Occipital lobe (tissue), 2 donors: ENCODE data around the gene IGFL3. TPM values are rescaled to one million over a fixed set of nuclear protein-coding genes. Genes with fewer than 3 reads are reported as not detected.
"Not testable (repeated sequence)": the region's sequence is repeated elsewhere in the genome, so short reads cannot be mapped to it uniquely, and the experiment has no call there.

Experiments used
- DNase-seq: peaks from one replicate; lab custom pipeline; 2025; lab: John Stamatoyannopoulos, UW
- total RNA-seq: library from RNA; depleted of rRNA; stranded (reverse); fragments of >200 nt; gene quantifications from one replicate; pipeline ENCODE4 v1.2.3, GENCODE V29; 2014

Gene IGFL3
- total RNA-seq, 1 donor from 2014 or later, result not detected

DNA sequence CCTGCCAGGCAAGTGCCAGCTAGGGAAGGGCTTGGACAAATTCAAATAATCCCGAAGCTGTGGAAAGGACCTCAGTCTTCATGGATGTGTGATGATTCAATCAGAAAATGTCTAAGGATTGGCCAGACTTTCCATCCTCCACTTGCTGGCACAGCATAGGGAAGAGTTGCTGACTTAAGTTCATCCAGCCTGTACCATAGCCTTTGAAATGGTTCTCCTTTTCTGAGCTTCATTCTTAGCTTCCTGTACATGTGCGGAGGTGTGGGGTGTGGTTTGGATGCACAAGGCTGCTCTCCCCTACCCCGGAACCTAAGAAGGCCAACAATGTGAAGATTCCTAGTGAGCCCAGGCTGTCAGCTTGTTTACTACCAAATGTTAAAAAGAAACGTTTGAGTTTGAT is 959 bp upstream of the IGFL3 start:
- no peak for DNase-seq

DNA sequence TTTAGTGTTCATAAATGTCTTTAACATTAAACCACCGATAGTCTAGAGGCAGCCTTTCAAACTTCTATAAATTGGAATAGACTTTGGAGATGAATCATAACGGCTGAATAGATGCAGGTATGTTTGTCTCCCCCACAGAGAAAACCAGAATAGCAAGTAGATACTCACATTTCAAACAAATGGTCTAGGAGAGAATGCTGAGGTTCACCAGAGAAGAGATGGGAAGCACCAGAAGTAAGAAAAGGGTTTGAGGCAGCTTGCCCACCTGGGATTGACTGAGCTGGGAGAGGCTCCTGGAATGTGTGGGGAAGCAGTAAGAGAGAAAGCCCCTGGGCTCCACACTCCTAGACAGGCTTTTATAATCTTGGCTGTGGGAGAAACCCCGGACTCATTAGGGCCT is 6.4 kb downstream of the IGFL3 start:
- no peak for DNase-seq

DNA sequence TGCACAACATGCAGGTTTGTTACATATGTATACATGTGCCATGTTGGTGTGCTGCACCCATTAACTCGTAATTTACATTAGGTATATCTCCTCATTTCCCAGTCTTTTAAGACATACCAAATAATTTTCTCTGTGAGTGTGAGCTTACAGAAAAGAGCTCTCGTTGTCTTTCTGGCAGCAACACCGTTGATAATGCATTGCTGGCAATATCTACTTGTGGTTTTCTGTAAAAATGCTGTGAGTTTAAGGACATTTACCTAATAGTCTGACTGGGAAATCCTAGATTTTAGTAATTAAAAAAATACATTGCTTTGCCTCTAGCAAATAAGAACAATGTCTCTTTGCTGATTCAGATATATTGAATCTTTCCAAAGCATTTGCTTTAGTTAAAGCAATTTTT is 8.4 kb downstream of the IGFL3 start:
- DNase-seq, result no peak

DNA sequence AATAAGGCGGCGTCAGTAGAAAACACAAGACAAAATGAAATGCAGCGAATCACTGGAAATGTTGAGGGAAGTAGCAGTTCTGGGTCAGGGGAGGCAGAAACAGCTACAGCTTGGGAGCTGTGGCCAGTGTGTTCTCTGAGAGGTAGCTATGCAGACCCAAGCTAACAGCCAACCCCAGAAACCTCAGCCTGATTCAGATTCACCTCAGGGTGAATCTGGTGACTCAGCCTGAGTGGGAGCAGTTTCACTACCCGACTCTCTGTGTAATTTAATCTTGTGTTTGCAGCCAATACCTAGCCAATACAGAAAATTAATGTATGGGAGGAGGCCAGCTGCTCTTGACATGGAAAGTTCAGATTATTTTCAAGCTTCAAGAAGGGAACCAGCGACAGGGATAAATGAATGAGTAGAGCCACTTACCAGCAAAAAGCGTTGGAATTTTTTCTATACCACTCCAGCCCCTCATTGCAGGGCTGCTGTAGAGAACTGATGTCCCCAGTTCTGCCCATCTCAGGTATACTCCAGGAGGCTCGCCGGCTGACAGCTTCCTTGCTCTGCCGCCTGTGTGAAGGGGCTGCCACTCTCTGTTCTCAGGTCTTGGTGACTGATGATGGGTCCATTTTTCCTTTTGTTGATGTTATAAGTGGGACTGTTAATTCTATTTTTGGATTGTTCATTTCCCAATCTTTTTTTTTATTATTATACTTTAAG is 8.9 kb downstream of the IGFL3 start:
- DNase-seq, result no peak

DNA sequence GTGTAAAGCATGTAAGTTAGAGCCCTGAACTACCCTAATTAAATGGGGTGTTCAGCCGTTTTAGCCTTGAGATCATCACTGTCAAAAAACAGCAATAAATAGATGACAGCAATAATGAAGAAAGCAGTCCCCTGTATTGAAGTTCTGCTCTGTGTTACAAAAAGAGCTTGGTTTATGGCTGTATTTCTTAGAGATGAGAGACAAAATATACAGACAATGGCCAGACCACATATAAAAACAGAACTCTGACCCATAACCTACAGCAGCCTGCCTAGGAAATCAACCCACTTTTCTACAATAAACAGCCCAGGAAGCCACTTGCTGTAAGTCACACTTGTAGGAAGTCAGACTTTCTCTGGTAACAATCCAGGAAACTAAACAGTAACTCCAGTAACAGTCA is 10.8 kb downstream of the IGFL3 start:
- DNase-seq, result no peak

DNA sequence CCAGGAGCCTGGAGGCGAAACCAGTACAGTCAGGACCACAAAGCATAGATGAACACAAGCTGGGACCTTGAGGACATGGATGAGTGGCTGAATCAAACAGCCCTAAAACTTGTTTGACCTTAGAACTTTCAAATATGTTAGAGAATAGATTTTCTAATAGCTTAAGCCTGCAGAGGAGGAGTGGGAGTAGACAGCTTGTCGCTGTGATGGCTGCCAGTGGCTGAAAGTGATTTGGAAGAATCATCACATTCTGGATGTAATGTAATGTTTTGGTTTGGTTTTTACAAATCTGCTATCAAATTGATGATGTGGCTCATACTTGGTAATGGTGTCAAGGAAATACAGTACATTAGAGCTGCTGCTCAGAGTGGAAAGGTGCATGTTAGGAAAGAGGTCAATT is 12.0 kb downstream of the IGFL3 start:
- no peak for DNase-seq

DNA sequence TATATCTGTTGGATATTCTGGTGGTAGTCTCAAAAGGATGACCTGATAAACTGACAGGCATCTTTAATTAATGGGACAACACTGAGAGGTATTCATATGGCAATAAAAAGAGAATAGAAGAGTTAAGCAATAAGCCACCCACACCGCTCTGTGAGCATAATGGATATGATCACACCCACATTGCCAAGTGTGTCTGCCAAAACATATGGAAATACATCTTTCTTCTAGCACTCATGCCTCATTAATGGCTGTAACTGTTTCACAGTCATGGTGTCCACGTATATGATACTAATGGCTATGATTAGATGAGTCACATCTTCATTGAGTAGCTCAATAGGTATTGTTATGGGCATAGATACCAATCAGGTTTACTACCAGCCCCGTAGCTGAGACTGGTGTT is 13.1 kb downstream of the IGFL3 start:
- DNase-seq, result no peak

DNA sequence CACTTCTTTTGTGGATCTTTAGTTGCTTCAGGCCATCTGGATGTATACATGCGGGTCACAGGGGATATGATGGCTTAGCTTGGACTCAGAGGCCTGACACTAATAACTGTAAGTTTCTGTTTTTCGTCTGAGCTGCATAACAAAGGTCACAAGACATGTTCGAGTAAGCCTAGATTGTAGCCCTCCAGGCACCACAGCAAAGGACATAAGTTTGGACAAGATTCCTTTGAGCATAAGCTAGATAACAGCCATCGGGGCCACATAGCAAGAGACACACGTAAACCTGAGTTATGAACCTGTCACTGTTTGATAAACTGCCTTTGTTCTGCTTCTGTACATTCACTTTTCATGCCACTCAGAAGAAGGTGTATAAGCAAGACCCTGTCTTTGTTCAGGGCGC is 14.6 kb downstream of the IGFL3 start:
- no peak for DNase-seq

DNA sequence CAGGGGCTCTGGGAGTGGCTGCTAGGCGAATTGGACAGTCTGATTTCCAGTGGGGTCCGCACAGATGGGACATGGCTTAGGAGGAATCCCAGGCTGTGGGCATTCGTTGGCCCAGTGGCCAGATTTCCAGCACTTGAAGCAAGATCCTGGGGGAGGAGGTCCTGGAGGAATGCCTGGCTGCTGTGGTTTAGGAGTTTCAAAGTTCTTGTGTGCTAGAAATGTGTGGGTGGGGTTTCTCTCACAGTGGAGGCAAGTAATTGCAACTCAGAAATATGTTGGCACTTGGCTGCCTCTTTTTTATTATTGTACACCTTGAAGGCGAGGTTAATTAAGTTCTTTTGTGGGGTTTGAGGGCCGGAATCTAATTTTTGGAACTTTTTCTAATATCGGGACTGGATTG is 17.1 kb downstream of the IGFL3 start:
- no peak for DNase-seq

DNA sequence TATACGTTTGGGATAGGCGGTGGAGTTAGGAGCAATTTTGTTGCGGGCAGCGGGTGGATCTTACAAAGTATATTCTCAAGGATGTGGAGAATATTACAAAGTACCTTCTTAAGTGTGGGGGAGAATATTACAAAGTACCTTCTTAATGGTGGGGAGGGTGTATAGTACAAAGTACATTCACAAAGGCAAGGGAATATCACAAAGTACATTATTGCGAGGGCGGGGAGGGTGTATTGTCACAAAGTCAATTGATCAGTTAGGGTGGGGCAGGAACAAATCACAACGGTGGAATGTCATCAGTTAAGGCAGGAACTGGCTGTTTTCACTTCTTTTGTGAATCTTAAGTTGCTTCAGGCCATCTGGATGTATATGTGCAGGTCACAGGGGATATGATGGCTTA is 22.2 kb downstream of the IGFL3 start:
- not testable (repeated sequence) for DNase-seq

DNA sequence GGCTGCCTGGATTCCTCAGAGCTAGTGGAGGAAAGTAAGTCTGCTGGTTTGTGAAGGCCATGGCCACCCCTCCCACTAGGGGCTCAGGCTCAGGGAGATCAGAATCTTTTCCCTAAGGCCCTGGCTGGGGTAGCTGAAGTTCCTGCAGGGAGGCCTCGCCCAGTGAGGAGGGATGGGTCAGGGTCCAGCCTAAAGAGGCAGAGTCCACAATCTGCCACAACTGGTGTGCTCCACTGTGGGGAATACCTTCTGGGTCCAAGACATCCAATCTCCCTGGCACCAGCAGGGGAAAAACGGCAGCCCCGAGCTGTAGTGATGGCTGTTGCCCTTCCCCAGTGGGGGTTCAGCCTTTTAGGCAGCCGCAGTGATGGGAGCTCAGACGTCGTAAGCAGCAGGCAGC is 23.2 kb downstream of the IGFL3 start:
- no peak for DNase-seq

DNA sequence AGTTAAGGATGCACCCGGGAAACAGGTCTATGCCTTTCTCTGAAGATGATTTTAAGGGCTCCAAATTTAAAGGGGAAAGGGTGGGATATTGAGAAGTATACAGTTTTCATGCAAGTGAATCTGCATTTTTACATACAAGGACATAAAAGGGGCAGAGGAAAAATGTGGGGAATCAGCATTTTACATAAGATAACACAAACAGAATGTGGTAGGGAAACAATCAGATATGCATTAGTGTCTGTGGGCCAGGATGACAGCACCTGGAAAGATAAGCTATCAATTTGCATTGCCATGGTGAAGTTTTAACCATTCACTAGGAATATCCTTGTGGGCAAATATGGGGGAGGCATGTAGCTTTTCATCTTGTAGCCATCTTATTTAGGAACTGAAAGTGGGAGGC is 24.1 kb downstream of the IGFL3 start:
- no peak for DNase-seq

DNA sequence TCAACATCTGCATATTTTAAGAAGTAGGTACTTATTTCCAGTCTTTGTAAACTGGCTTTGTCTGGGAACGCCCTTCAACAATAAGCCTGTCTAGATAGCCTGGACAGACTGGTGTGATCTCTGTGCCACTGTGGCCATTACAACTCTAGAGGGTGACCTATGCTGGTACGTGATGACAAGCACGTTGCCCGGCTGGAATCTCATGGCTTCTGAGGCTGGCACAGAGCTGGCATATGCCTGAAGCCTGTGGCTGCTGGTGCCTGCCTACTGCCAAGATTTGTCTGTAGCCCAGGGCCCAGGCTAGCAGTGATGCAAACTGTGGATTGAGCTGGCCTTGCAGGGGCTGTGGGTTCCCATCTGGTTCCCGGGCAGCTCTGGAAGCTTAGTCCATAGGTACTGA is 34.0 kb downstream of the IGFL3 start:
- no peak for DNase-seq

DNA sequence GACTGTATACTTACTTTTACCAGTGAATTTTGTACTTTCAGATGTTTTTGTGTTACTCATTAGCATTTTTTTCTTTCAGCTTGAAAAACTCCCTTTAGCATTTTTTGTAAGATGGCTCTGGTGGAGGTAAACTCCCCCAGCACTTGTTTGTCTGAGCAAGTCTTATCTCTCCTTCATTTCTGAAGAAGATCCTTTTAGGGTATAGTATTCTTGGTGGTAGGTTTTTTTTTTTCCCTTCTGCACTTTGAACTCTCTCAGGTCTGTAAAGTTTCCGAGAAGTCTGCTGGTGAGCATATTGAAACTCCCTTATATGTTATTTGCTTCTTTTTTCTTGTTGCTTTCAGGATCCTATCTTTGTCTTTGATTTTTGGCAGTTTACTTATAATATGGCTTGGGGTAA is 35.1 kb downstream of the IGFL3 start:
- DNase-seq, result no peak

DNA sequence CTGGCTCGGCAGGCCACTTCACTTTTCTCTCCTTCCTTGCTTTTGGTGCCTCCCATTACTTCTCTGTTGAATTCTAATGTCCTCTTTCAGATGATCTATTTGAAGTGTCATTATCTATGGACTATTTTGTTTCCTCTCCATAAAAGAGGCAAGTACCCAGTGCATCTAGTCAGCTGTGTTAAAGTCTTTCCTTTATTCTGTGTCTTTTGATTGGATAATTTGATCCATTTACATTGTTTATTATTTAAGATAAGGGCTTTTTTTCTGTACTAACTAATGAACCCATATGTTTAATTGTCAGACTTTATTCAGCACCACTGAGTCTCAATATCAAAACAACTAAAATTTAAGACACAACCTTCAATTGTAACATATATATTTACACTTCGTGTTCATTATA is 36.4 kb downstream of the IGFL3 start:
- no peak for DNase-seq

DNA sequence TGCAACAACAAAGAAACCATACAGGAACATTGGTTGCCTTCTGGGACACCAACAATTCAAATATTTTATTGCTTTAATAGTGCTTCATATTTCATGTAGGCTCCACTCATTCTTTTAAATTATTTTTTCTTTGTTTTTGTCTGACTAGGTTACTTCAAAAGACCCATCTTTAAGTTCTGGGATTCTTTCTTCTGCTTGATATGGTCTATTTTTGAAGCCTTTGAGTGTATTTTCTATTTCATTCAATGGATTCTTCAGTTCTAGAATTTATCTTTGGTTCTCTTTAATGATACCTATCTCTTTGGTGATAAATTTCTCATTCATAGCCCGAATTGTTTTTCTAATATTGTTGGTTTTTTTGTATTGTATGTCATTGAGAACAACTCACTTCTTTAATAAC is 38.6 kb downstream of the IGFL3 start:
- no peak for DNase-seq

DNA sequence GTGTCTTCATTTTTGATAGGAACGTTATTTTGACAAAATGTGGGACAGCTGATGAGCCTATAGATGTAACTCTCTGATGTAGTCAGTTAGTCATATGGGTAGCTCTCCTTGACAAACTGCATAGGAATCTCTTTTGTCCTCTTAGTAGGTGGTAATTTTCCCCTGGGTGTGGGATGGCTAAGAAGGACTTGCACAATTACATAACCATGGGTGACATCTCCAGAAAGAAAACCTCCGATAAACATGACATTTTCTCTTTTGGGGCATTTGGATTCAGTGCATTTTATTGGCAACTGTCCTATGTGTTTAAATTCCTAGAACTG is 41.8 kb downstream of the IGFL3 start:
- no peak for DNase-seq

DNA sequence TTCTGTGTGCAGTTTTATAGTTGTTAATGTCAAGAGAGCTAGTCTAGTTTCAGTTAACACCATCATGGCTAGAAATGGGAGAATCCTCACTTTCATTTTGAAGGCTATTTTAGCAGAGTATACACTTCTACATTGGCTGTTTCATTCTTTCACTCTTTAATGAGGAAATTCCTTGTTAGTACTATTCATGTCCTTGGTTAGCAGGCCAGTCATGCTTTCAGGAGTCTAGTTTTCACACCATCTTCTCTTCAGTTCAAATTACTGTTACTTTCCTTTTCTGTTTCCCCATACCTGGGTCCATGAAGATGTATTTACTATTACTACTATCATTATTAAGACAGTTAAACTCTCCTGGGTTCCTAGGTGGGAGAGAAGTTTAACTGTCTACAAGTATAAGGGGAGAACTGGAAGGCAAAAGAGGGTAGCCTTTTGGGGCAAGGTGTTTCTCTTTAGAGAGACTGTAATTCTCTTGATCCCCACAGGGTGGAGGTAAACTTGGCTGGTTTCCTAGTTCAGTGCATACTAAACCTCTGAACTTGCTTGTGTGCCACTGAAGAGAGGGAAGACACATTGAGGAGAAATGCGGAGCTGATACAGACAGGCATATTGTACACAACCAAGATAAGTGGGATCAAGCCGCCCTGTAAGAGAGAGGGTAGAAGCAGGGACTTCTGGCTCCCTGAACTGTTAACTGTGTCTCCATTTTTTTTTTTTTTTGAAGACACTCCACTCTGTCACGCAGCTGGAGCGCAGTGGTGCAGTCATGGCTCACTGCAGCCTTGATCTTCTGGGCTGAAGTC is 42.4 kb downstream of the IGFL3 start:
- DNase-seq, result no peak

DNA sequence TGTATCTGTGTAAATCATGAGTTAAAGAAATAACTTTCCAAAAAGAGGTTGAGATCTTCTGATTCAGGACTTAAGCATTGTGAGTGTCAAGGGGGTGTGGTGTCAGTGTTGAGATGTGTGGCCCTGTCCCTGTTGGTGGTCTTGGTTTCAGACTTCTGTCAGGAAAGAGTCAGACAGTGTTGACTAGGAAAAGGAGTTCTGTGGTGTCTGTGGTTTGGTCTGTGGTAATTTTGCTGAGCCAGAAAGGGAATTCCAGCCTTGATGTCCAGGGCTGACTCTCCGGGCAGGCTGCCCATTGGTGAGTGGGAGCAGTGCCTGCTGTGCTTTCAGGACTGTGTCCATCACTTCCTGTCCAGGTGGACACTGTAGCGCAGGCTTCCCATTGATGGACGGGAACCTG is 43.9 kb downstream of the IGFL3 start:
- peak; percentile 36 for DNase-seq

DNA sequence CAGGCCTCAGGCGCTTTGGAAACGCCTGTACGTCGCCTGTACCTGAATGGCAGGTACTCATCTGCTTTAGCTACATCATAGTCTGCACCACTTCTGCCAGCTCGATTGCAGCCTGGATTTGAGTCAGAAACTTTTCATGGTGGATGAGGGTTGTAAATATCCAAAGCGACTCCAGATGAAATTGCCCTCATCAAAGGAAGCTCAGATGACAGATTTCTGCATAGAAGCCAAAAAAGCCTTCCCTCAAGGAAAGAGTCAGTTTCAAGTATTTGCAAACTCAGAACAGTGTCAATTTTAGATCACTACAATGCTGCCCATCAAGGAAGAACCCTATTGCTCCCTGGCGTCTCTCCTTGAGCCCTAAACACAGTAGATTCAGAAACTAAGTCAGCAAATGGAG is 44.9 kb downstream of the IGFL3 start:
- no peak for DNase-seq

DNA sequence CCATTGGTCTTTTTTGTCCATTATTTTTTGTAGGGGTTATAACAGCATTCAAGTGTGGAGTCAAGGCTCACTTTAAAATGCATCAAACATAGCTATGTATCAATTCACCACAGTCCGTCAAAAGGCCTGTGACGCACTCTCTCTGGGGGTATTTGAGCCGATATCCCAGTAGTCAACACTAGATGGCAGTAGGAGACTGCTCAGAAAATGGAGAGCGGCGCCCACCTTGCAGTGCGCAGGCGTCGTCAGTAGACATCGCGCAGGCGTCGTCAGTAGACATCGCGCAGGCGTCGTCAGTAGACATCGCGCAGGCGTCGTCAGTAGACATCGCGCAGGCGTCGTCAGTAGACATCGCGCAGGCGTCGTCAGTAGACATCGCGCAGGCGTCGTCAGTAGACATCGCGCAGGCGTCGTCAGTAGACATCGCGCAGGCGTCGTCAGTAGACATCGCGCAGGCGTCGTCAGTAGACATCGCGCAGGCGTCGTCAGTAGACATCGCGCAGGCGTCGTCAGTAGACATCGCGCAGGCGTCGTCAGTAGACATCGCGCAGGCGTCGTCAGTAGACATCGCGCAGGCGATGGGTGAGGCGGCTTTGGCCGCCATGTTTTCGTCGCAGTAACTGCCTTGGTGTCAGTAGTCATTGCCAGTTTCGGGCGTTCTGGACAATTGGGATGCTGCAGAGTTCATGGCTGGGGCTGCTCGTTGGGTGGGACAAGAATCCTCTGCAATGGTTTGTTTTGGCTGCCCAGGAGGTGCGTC is 45.7 kb downstream of the IGFL3 start:
- DNase-seq, result peak; percentile 13

DNA sequence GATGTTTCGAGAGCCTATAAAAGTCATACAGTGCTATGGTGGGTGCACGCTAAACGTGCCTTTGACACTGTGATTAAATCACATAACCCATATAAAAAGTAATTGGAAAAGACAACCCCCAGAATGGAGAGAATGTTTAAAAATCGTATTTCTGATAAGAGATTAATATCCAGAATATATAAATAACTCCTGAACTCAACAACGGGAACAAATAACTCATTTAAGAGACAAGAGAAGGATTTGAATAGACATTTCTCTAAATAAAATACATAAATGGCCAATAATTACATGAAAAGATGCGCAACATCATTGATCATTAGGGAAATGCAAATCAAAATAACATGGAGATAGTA is 46.7 kb downstream of the IGFL3 start:
- no peak for DNase-seq
